K562 (cell line): ENCODE measurements around the gene PCGF6. TPM values are rescaled to one million over a fixed set of nuclear protein-coding genes. Genes with fewer than 3 reads are reported as not detected.

ENCODE experiments used
- BCL6 ChIP-seq: fragments of 250-450 bp; sonication (Bioruptor Pico); IDR thresholded peaks from 2 replicates; pipeline ENCODE4 v1.4.0; 2020
- ELK1 ChIP-seq: sonication (generic); formaldehyde crosslinking; IDR thresholded peaks from 2 replicates; pipeline ENCODE4 v1.8.1; 2022; ENCODE audit warnings: missing genetic modification reagents
- EZH2 ChIP-seq: IDR thresholded peaks from 2 replicates; pipeline ENCODE4 v1.6.1; 2012; ENCODE audit warnings: low read depth, mild to moderate bottlenecking, inconsistent platforms, low read length, borderline replicate concordance
- HLTF ChIP-seq: fragments of 450-650 bp; IDR thresholded peaks from 2 replicates; pipeline ENCODE4 v1.6.1; 2016
- KDM1A ChIP-seq, 2 experiments: fragments of 450-650 bp; IDR thresholded peaks; 2 replicates each; pipeline ENCODE4 v1.6.1; 2016; ENCODE audit warnings: mild to moderate bottlenecking in 2 of 2
- MCM7 ChIP-seq, 2 experiments: fragments of 450-650 bp; IDR thresholded peaks; 2 replicates each; pipeline ENCODE4 v1.6.1; 2016 to 2018
- NFATC3 ChIP-seq: fragments of 450-650 bp; IDR thresholded peaks from 2 replicates; pipeline ENCODE4 v1.6.1; 2017; ENCODE audit warnings: mild to moderate bottlenecking
- PCBP2 ChIP-seq: fragments of 200-400 bp; formaldehyde crosslinking; IDR thresholded peaks from 2 replicates; pipeline ENCODE4 v1.6.1; 2018; ENCODE audit warnings: low read length, low read depth, mild to moderate bottlenecking, moderate library complexity; ENCODE audit not compliant: poor library complexity, severe bottlenecking
- PHTF2 ChIP-seq: fragments of 250-450 bp; sonication (Bioruptor Pico); IDR thresholded peaks from 2 replicates; pipeline ENCODE4 v1.5.0; 2021; ENCODE audit warnings: mild to moderate bottlenecking
- PTRF ChIP-seq: fragments of 450-650 bp; IDR thresholded peaks from 2 replicates; pipeline ENCODE4 v1.6.1; 2016; ENCODE audit warnings: mild to moderate bottlenecking, missing genetic modification characterization, missing compliant biosample characterization
- RNF2 ChIP-seq: sonication (generic); IDR thresholded peaks from 2 replicates; pipeline ENCODE4 v1.6.1; 2016
- SMARCC2 ChIP-seq: fragments of 450-650 bp; IDR thresholded peaks from 2 replicates; pipeline ENCODE4 v1.6.1; 2017; ENCODE audit warnings: antibody characterized with exemption, moderate library complexity, mild to moderate bottlenecking, low read depth
- SNIP1 ChIP-seq: fragments of 450-650 bp; IDR thresholded peaks from 2 replicates; pipeline ENCODE4 v1.7.1; 2017; ENCODE audit warnings: low read depth, mild to moderate bottlenecking
- TSHZ1 ChIP-seq: fragments of 250-450 bp; sonication (Bioruptor Pico); IDR thresholded peaks from 2 replicates; pipeline ENCODE4 v1.4.0; 2020; ENCODE audit warnings: mild to moderate bottlenecking, moderate library complexity
- YBX1 ChIP-seq: fragments of 450-650 bp; IDR thresholded peaks from 2 replicates; pipeline ENCODE4 v1.7.1; 2016; ENCODE audit warnings: mild to moderate bottlenecking
- ZBTB40 ChIP-seq, 2 experiments: fragments of 450-650 bp in 1 of 2; sonication (generic) in 1 of 2; formaldehyde crosslinking in 1 of 2; IDR thresholded peaks; 2 replicates each; pipeline versions ENCODE4 v1.7.1 to v1.9.0; 2016 to 2022; ENCODE audit warnings: inconsistent platforms in 1 of 2, mild to moderate bottlenecking in 1 of 2, missing genetic modification reagents in 1 of 2
- polyA plus RNA-seq, 8 experiments: library from polyadenylated mRNA; depleted of rRNA in 4 of 8; stranded (reverse) in 5 of 8; unstranded in 3 of 8; fragments of >200 nt; fragmentation: Nextera tagmentation in 2 of 8; fragmentation: Illumina TruSeq in 1 of 8; extraction: Ambion mirVana in 2 of 8; extraction: Trizol in 1 of 8; gene quantifications; 2 replicates each; pipeline versions ENCODE4 v1.2.1 to v1.2.3, GENCODE V29; 2011 to 2014; ENCODE audit warnings: inconsistent platforms in 1 of 8, missing spikeins in 1 of 8
- total RNA-seq, 7 experiments: library from RNA; depleted of rRNA in 6 of 7; stranded (reverse); fragments of >200 nt in 6 of 7; fragmentation: Illumina TruSeq in 2 of 7; extraction: Trizol in 2 of 7; gene quantifications; 2 replicates each; pipeline versions ENCODE4 v1.2.1 to v1.2.3, GENCODE V29; 2011 to 2021; ENCODE audit warnings: low replicate concordance in 1 of 7

Gene PCGF6
- total and polyA plus RNA-seq, 9 of the 15 experiments (the other 6 are each of a cell fraction or from before 2014, with no cell fraction given), result 8.4 to 24.6 (median 20.6) TPM

GRCh38 chr10:103396067-103396788, 45.3 kb upstream of the PCGF6 start, which contains the start of the genes ATP5MK and PDCD11 (continued):
- TF ChIP-seq ZBTB40 (IDR thresholded peaks at IDR 0.05), result peak; percentile 98
- TF ChIP-seq ZBTB40 (CRISPR knock-in tag; IDR thresholded peaks at IDR 0.05), result no peak
- TF ChIP-seq TSHZ1 (CRISPR knock-in tag), result no peak
- TF ChIP-seq PCBP2, result no peak
- no peak for TF ChIP-seq YBX1
- no peak for TF ChIP-seq MCM7 (IDR thresholded peaks at IDR 0.05)
- TF ChIP-seq HLTF, result no peak
- TF ChIP-seq SMARCC2, result no peak
- no peak for TF ChIP-seq KDM1A (IDR thresholded peaks at IDR 0.05)
- no peak for TF ChIP-seq BCL6 (CRISPR knock-in tag)
- no peak for TF ChIP-seq PHTF2
- TF ChIP-seq ELK1 (CRISPR knock-in tag), result no peak
- TF ChIP-seq EZH2, result no peak
- TF ChIP-seq NFATC3, result no peak
- no peak for TF ChIP-seq SNIP1
- no peak for TF ChIP-seq PTRF (tag)
- peak; percentile 63; the same call in 1 of the 2 replicates for TF ChIP-seq RNF2
